Breast epithelium (tissue), 4 donors: ENCODE measurements around the gene LRRC36. TPM values are rescaled to one million over a fixed set of nuclear protein-coding genes. Genes with fewer than 3 reads are reported as not detected.

Source experiments
- DNase-seq, 2 donors: peaks; one replicate each; pipeline ENCODE4 v3.0.0-alpha.2; 2019; ENCODE audit warnings: low spot score in 2 of 2
- H3K27ac ChIP-seq, 2 donors: fragments of 200-600 bp; sonication (generic) in 1 of 2; one replicate each; pipeline ENCODE4 v1.5.1; 2016 to 2019; ENCODE audit warnings: mild to moderate bottlenecking in 1 of 2
- H3K27me3 ChIP-seq, 2 donors: fragments of 200-600 bp; sonication (generic) in 1 of 2; one replicate each; pipeline versions ENCODE4 v1.5.1 to v1.6.0; 2017 to 2019; ENCODE audit warnings: control low read depth in 1 of 2, mild to moderate bottlenecking in 1 of 2
- H3K36me3 ChIP-seq: fragments of 200-600 bp; one replicate; pipeline ENCODE4 v1.5.1; 2019
- H3K4me1 ChIP-seq, 2 donors: fragments of 200-600 bp; sonication (generic); one replicate each; pipeline ENCODE4 v1.5.1; 2016 to 2019; ENCODE audit warnings: control low read depth in 1 of 2
- H3K4me3 ChIP-seq, 3 donors: fragments of 200-600 bp; sonication (generic); 1 replicate in 2 of 3; 2 replicates in 1 of 3; pipeline ENCODE4 v1.5.1; 2016 to 2019; ENCODE audit warnings: mild to moderate bottlenecking in 3 of 3, moderate library complexity in 2 of 3
- H3K9me3 ChIP-seq, 2 donors: fragments of 200-600 bp; sonication (generic) in 1 of 2; one replicate each; pipeline ENCODE4 v1.5.1; 2016 to 2019; ENCODE audit warnings: control low read depth in 1 of 2
- CTCF ChIP-seq, 3 donors: fragments of 450-650 bp; IDR thresholded peaks; one replicate each; pipeline ENCODE4 v1.5.1; 2016 to 2017; ENCODE audit warnings: antibody characterized with exemption in 3 of 3, mild to moderate bottlenecking in 3 of 3, moderate library complexity in 3 of 3
- POLR2A ChIP-seq: fragments of 450-650 bp; IDR thresholded peaks from one replicate; pipeline ENCODE4 v1.6.1; 2016; ENCODE audit warnings: antibody characterized with exemption, mild to moderate bottlenecking, moderate library complexity
- POLR2AphosphoS5 ChIP-seq, 3 donors: sonication (generic); formaldehyde crosslinking; IDR thresholded peaks; one replicate each; pipeline ENCODE4 v1.6.1; 2017; ENCODE audit warnings: antibody characterized with exemption in 3 of 3
- intact Hi-C: fragments of 100-400 bp; cut with DNase I; formaldehyde crosslinking; loops from one replicate; pipeline ENCODE4 v1.15.1; 2023; ENCODE audit warnings: low total_unique reads
- total RNA-seq, 3 donors: library from RNA; depleted of rRNA; stranded (reverse); fragments of >200 nt; gene quantifications; one replicate each; pipeline ENCODE4 v1.1.0, GENCODE V29; 2016

LRRC36 gene
- total RNA-seq = 1 to 10 TPM in 1 of 3 donors, under 1 TPM in 2; 0.16 to 3.3 (median 0.59) TPM

DNA sequence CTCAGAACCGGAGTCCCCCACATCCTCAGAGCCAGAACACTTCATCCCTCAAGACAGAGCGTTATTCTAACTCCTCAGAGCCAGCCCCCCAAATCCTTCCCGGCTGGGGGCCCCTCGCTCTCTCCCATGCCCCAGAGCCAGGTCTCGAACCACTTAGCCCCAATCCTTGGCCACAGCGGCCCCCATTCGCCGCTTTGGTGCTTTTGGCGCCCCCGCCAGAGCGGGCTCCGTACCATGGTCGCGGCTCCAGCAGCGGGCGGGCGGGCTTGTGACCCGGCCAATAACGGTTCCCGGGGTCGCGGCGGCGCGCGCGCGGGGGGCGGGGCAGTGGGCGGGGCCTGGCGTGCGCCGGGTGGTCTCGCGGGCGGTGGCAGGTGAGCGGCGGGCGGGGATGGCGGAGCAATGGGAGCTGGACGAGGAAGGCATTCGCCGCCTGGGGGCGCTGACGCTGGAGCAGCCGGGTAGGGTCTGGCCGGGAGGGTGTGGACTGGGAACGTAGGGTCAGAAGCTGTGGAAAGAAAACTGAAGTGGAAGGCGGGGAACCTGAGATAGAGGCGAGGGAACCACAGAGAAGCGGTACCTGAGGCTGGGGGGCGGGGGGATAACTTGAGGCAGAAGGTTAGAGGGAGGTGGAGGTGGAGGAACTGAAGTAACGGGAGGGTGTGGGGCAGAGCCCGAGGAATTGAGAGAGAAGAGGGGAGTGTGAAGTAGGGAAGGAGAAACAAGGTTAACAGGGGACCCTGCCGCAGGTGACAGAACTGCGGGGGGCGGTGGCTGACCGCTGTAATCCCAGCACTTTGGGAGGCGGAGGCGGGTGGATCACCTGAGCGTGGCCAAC, at the start of gene LRRC36, which contains the start of gene KCTD19:
Gene LRRC36 (plus strand): TSS at position 344 of the 838 bp plus-strand sequence. CDS start 48 bp downstream, at position 392.
Gene KCTD19 (minus strand): TSS at position 270 of the 838 bp plus-strand sequence. CDS start 34 bp downstream, at position 236.
- TF ChIP-seq CTCF (IDR thresholded peaks at IDR 0.05) = peak in 2 of 3 donors; percentile 17 to 26
- TF ChIP-seq POLR2AphosphoS5 (IDR thresholded peaks at IDR 0.05) = no peak
- Histone ChIP-seq H3K36me3 (no peaks in the 10 kb centered on the region), H3K9me3 (no peaks in the 10 kb centered on the region), H3K27me3 (no peaks in the 10 kb centered on the region), H3K27ac (peak within 1 kb of the TSS in 1 of 2 donors; percentile 44), H3K4me3 (peak within 1 kb of the TSS; percentile 45 to 82 (median 55)), H3K4me1 (no peaks in the 10 kb centered on the region)
- intact Hi-C loops = no loop called here
- DNase-seq = peak in 1 of 2 donors; percentile 79

DNA sequence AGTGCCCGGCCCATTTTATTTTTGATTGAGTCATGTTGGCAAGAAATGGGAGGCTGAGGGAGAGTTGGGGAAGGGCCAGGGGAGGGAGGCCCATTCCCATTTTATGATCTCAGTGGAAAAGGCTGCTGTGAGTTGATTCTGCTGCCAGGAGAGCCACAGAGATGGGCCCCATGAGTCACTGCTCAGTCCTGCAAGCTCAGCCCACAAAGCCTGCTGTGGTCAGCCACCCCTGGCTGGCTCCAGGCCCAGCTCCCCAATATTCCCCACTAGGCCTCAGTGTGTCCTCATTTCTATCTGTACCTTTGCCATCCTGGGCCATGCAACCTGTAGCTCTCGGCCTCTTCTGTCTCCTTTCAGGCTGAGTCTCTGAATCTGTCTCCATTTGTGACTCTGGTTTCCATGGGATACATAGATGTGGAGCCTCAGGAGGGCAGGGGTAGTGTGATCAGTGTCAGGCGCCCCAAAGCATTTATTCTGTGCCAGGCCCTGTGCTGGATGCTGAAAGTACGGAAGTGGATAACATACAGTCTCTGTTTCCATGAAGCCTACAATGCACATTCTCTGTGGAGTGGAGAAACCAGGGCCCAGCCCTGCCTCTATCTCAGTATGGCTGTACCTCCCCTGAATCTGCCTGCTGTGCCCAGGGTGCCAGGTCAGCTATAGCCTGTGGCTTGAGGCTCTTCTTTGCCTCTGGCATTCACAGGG, 49.2 kb upstream of the LRRC36 start:
- Histone ChIP-seq H3K9me3 (no peaks in the 10 kb centered on the region), H3K4me1 (peaks cover 7 to 8% of the 10 kb centered on the region in 2 donors), H3K4me3 (peak overlapping the region in 2 of 3 donors; percentile 76), H3K36me3 (no peaks in the 10 kb centered on the region), H3K27ac (peak overlapping the region; percentile 89 to 91), H3K27me3 (no peaks in the 10 kb centered on the region)
- no peak for TF ChIP-seq CTCF (IDR thresholded peaks at IDR 0.05)
- peak in 1 of 3 donors; percentile 23 for TF ChIP-seq POLR2AphosphoS5 (IDR thresholded peaks at IDR 0.05)
- no peak for TF ChIP-seq POLR2A
- intact Hi-C loops = no loop called here
- DNase-seq = peak; percentile 68 to 81

- Histone ChIP-seq H3K4me3 (peak overlapping the region; percentile 57 to 76 (median 76)), H3K9me3 (no peaks in the 10 kb centered on the region), H3K36me3 (no peaks in the 10 kb centered on the region), H3K4me1 (peaks cover 7 to 8% of the 10 kb centered on the region in 2 donors), H3K27ac (peak overlapping the region; percentile 89 to 91), H3K27me3 (no peaks in the 10 kb centered on the region)
- TF ChIP-seq POLR2AphosphoS5 (IDR thresholded peaks at IDR 0.05) (no peak), POLR2A (no peak), CTCF (IDR thresholded peaks at IDR 0.05) (no peak)
- no peak for DNase-seq
- intact Hi-C loops = no loop called here
Measured at GRCh38 chr16:67277999-67278772, 48.4 kb upstream of the LRRC36 start.

GRCh38 chr16:67278773-67279295, 47.8 kb upstream of the LRRC36 start:
- Histone ChIP-seq H3K27ac (peak overlapping the region; percentile 89 to 91), H3K36me3 (no peaks in the 10 kb centered on the region), H3K27me3 (no peaks in the 10 kb centered on the region), H3K9me3 (no peaks in the 10 kb centered on the region), H3K4me3 (peak overlapping the region; percentile 57 to 76 (median 76)), H3K4me1 (peaks cover 7 to 8% of the 10 kb centered on the region in 2 donors)
- TF ChIP-seq CTCF (IDR thresholded peaks at IDR 0.05) (peak in 1 of 3 donors; percentile 10), POLR2AphosphoS5 (IDR thresholded peaks at IDR 0.05) (no peak), POLR2A (no peak)
- intact Hi-C loops = no loop called here
- no peak for DNase-seq
